H1 (cell line): ENCODE results near the gene TSPAN3. TPM values are rescaled to one million over a fixed set of nuclear protein-coding genes. Genes with fewer than 3 reads are reported as not detected.

Experiments
- CTCF ChIA-PET: fragments of 300-600 bp; sonication (Branson Sonifier 250); formaldehyde crosslinking; loops from one replicate; lab custom pipeline; 2021; ENCODE audit not compliant: partially characterized antibody; lab: Charles Lee
- POLR2A ChIA-PET: fragments of 300-600 bp; sonication (Branson Sonifier 250); formaldehyde crosslinking; loops from one replicate; lab custom pipeline; 2021; ENCODE audit warnings: inconsistent platforms; ENCODE audit not compliant: partially characterized antibody; lab: Charles Lee
- DNase-seq, 2 experiments: peaks; one replicate each; pipeline versions ENCODE4 v3.0.0 to v3.0.0-alpha.2; 2010 to 2022; ENCODE audit warnings: low spot score in 2 of 2, low read depth in 1 of 2, mixed read lengths in 1 of 2
- FAIRE-seq: peaks from 2 replicates; lab custom pipeline; 2011; peaks lifted over from hg19 to GRCh38; lab: Jason Lieb, UNC
- H2AFZ ChIP-seq: 2 replicates; pipeline ENCODE4 v1.8.1; 2012; ENCODE audit warnings: low read length, inconsistent platforms
- H2AK5ac ChIP-seq: 2 replicates; pipeline ENCODE4 v1.6.1; 2013; ENCODE audit warnings: low read depth, low read length
- H2BK120ac ChIP-seq: replicated peaks from 2 replicates; pipeline ENCODE3; 2013; ENCODE audit warnings: low read depth, low read length, inconsistent platforms
- H2BK12ac ChIP-seq: 2 replicates; pipeline ENCODE4 v1.6.1; 2013; ENCODE audit warnings: low read depth, low read length
- H2BK15ac ChIP-seq: 2 replicates; pipeline ENCODE4 v1.6.1; 2013; ENCODE audit warnings: low read length
- H2BK20ac ChIP-seq: 2 replicates; pipeline ENCODE4 v1.6.1; 2013; ENCODE audit warnings: low read length
- H2BK5ac ChIP-seq: 2 replicates; pipeline ENCODE4 v1.6.1; 2013; ENCODE audit warnings: low read depth, low read length
- H3K14ac ChIP-seq: 2 replicates; pipeline ENCODE4 v1.6.1; 2013; ENCODE audit warnings: inconsistent platforms; ENCODE audit not compliant: insufficient read length
- H3K18ac ChIP-seq: 2 replicates; pipeline ENCODE4 v1.6.1; 2013; ENCODE audit warnings: low read length; ENCODE audit errors: extremely low read depth
- H3K23ac ChIP-seq: 2 replicates; pipeline ENCODE4 v1.6.1; 2013; ENCODE audit warnings: inconsistent platforms; ENCODE audit not compliant: insufficient read length
- H3K23me2 ChIP-seq: 2 replicates; pipeline ENCODE4 v1.6.1; 2013; ENCODE audit warnings: low read depth, low read length
- H3K27ac ChIP-seq: 2 replicates; pipeline ENCODE4 v1.6.1; 2011; ENCODE audit warnings: low read depth, low read length, inconsistent platforms
- H3K27me3 ChIP-seq, 4 experiments: replicated peaks in 1 of 4; 1 replicate in 1 of 4; 2 replicates in 3 of 4; pipeline versions ENCODE4 v1.6.1 to v1.8.1; 2011 to 2013; ENCODE audit warnings: low read length in 3 of 4, mild to moderate bottlenecking in 3 of 4, inconsistent platforms in 2 of 4, mixed read lengths in 2 of 4, moderate library complexity in 1 of 4; ENCODE audit not compliant: control insufficient read depth in 3 of 4, insufficient read depth in 3 of 4; ENCODE audit errors: extremely low read depth in 1 of 4
- H3K36me3 ChIP-seq, 4 experiments: 2 replicates each; pipeline versions ENCODE4 v1.6.1 to v1.8.1; 2011 to 2013; ENCODE audit warnings: mild to moderate bottlenecking in 4 of 4, low read length in 3 of 4, moderate library complexity in 2 of 4, control low read depth in 1 of 4, inconsistent platforms in 1 of 4; ENCODE audit not compliant: insufficient read depth in 4 of 4, control insufficient read depth in 2 of 4
- H3K4ac ChIP-seq: replicated peaks from 2 replicates; pipeline ENCODE3; 2013; ENCODE audit warnings: low read length, low read depth, mixed read lengths, inconsistent platforms; ENCODE audit not compliant: insufficient read length
- H3K4me1 ChIP-seq, 4 experiments: replicated peaks in 1 of 4; 1 replicate in 1 of 4; 2 replicates in 3 of 4; pipeline versions ENCODE4 v1.6.1 to v1.8.1; 2011 to 2013; ENCODE audit warnings: low read length in 3 of 4, inconsistent platforms in 2 of 4, mixed read lengths in 1 of 4; ENCODE audit not compliant: insufficient read depth in 4 of 4, control insufficient read depth in 3 of 4
- H3K4me2 ChIP-seq, 2 experiments: 2 replicates each; pipeline versions ENCODE4 v1.6.1 to v1.8.1; 2011 to 2013; ENCODE audit warnings: low read depth in 2 of 2, low read length in 2 of 2, control low read depth in 1 of 2, inconsistent platforms in 1 of 2, mild to moderate bottlenecking in 1 of 2; ENCODE audit not compliant: insufficient read depth in 1 of 2
- H3K4me3 ChIP-seq, 4 experiments: fragments of 200-600, 300-600 bp in 1 of 4; sonication (generic), shearing (Covaris generic), sonication (Bioruptor Twin) in 1 of 4; 2 replicates each; pipeline versions ENCODE4 v1.5.1 to v1.8.1; 2011 to 2016; ENCODE audit warnings: low read length in 4 of 4, low read depth in 3 of 4, control low read depth in 2 of 4, inconsistent platforms in 2 of 4, mild to moderate bottlenecking in 2 of 4, mixed read lengths in 1 of 4, moderate library complexity in 1 of 4; ENCODE audit not compliant: insufficient read depth in 2 of 4; ENCODE audit errors: extremely low read depth in 1 of 4
- H3K56ac ChIP-seq: replicated peaks from 2 replicates; pipeline ENCODE3; 2013; ENCODE audit warnings: low read depth, mild to moderate bottlenecking, mixed read lengths, low read length, inconsistent platforms; ENCODE audit not compliant: insufficient read length
- H3K79me1 ChIP-seq: 2 replicates; pipeline ENCODE4 v1.6.1; 2013; ENCODE audit warnings: low read depth, low read length, control low read depth
- H3K79me2 ChIP-seq, 2 experiments: 2 replicates each; pipeline versions ENCODE4 v1.6.1 to v1.8.1; 2012 to 2013; ENCODE audit warnings: low read length in 2 of 2, mild to moderate bottlenecking in 2 of 2, inconsistent platforms in 1 of 2; ENCODE audit not compliant: insufficient read depth in 2 of 2, control insufficient read depth in 1 of 2
- H3K9ac ChIP-seq, 4 experiments: replicated peaks in 1 of 4; 1 replicate in 1 of 4; 2 replicates in 3 of 4; pipeline versions ENCODE4 v1.6.1 to v1.8.1; 2011 to 2013; ENCODE audit warnings: low read depth in 3 of 4, low read length in 3 of 4, control low read depth in 2 of 4, mild to moderate bottlenecking in 2 of 4, moderate library complexity in 2 of 4, inconsistent platforms in 1 of 4; ENCODE audit errors: extremely low read depth in 1 of 4
- H3K9me3 ChIP-seq, 2 experiments: 2 replicates each; pipeline versions ENCODE4 v1.6.1 to v1.8.1; 2012 to 2013; ENCODE audit warnings: mild to moderate bottlenecking in 2 of 2, moderate library complexity in 2 of 2, control low read depth in 1 of 2, inconsistent platforms in 1 of 2, low read depth in 1 of 2, low read length in 1 of 2, mixed read lengths in 1 of 2; ENCODE audit not compliant: insufficient read depth in 2 of 2
- H4K20me1 ChIP-seq, 2 experiments: replicated peaks in 1 of 2; 2 replicates each; pipeline versions ENCODE3 to v1.8.1; 2011 to 2013; ENCODE audit warnings: inconsistent platforms in 2 of 2, low read length in 2 of 2, mild to moderate bottlenecking in 1 of 2; ENCODE audit not compliant: insufficient read depth in 2 of 2, control insufficient read depth in 1 of 2
- H4K5ac ChIP-seq: 2 replicates; pipeline ENCODE4 v1.6.1; 2013; ENCODE audit warnings: low read length, low read depth, mixed read lengths, inconsistent platforms; ENCODE audit not compliant: insufficient read length
- H4K8ac ChIP-seq: 2 replicates; pipeline ENCODE4 v1.8.0; 2013; ENCODE audit warnings: mild to moderate bottlenecking, moderate library complexity, low read length, inconsistent platforms; ENCODE audit not compliant: insufficient read depth; ENCODE audit errors: extremely low read depth
- H4K91ac ChIP-seq: replicated peaks from 2 replicates; pipeline ENCODE3; 2013; ENCODE audit warnings: low read length, mixed read lengths, inconsistent platforms; ENCODE audit not compliant: insufficient read length
- BCL11A ChIP-seq, 2 experiments: IDR thresholded peaks; one replicate each; pipeline ENCODE4 v1.6.1; 2011; ENCODE audit warnings: low read depth in 2 of 2, low read length in 2 of 2, mild to moderate bottlenecking in 2 of 2
- CEBPB ChIP-seq: IDR thresholded peaks from 2 replicates; pipeline ENCODE4 v1.6.1; 2012; ENCODE audit warnings: low read depth, low read length
- CTBP2 ChIP-seq: IDR thresholded peaks from 2 replicates; pipeline ENCODE4 v1.7.0; 2011; ENCODE audit warnings: borderline replicate concordance, mild to moderate bottlenecking, moderate library complexity, mixed read lengths, low read length; ENCODE audit not compliant: insufficient read depth, insufficient read length
- EGR1 ChIP-seq: IDR thresholded peaks from 2 replicates; pipeline ENCODE4 v1.6.1; 2011; ENCODE audit warnings: low read depth, low read length, borderline replicate concordance
- EP300 ChIP-seq, 2 experiments: IDR thresholded peaks; 1 replicate in 1 of 2; 2 replicates in 1 of 2; pipeline ENCODE4 v1.6.1; 2011 to 2012; ENCODE audit warnings: low read depth in 2 of 2, low read length in 2 of 2, mild to moderate bottlenecking in 2 of 2, borderline replicate concordance in 1 of 2, inconsistent platforms in 1 of 2, moderate library complexity in 1 of 2
- GTF2F1 ChIP-seq: IDR thresholded peaks from 2 replicates; pipeline ENCODE4 v1.6.1; 2012; ENCODE audit warnings: low read depth, low read length, improper control_type of control experiment, borderline replicate concordance
- JUN ChIP-seq: IDR thresholded peaks from 2 replicates; pipeline ENCODE4 v1.6.1; 2011; ENCODE audit warnings: low read depth, mild to moderate bottlenecking, improper control_type of control experiment, low read length
- KDM4A ChIP-seq: IDR thresholded peaks from one replicate; pipeline ENCODE4 v1.7.1; 2012; ENCODE audit warnings: low read depth, mild to moderate bottlenecking, moderate library complexity, low read length, inconsistent platforms; ENCODE audit not compliant: severe bottlenecking
- NRF1 ChIP-seq: IDR thresholded peaks from 2 replicates; pipeline ENCODE4 v1.6.1; 2011; ENCODE audit warnings: mild to moderate bottlenecking, low read depth, low read length, improper control_type of control experiment
- RFX5 ChIP-seq: IDR thresholded peaks from 2 replicates; pipeline ENCODE4 v1.6.1; 2011; ENCODE audit warnings: low read depth, low read length, improper control_type of control experiment, borderline replicate concordance
- RXRA ChIP-seq: IDR thresholded peaks from 2 replicates; pipeline ENCODE4 v1.6.1; 2011; ENCODE audit warnings: low read depth, mild to moderate bottlenecking, low read length, moderate library complexity; ENCODE audit not compliant: insufficient read depth
- SIN3A ChIP-seq, 2 experiments: IDR thresholded peaks in 1 of 2; conservative IDR thresholded peaks in 1 of 2; 2 replicates each; pipeline ENCODE4 v1.6.1; 2011 to 2012; ENCODE audit warnings: low read length in 2 of 2, improper control_type of control experiment in 1 of 2, low read depth in 1 of 2, mild to moderate bottlenecking in 1 of 2
- SIRT6 ChIP-seq: IDR thresholded peaks from one replicate; pipeline ENCODE4 v1.7.1; 2012; ENCODE audit warnings: low read length, inconsistent platforms
- WGBS, 2 experiments: shearing (Covaris generic) in 1 of 2; methylation state at CpG; one replicate each; pipeline versions ENCODE4 v1.1.6 to v1.1.7; 2013 to 2015; ENCODE audit warnings: low lambda C conversion rate in 2 of 2, mixed read lengths in 2 of 2, inconsistent platforms in 1 of 2, low coverage in 1 of 2, missing lambda C conversion rate in 1 of 2; ENCODE audit not compliant: insufficient replicate concordance in 2 of 2, insufficient coverage in 1 of 2, insufficient read length in 1 of 2; ENCODE audit errors: extremely low coverage in 1 of 2, missing lambda C conversion rate in 1 of 2; 5-methylcytosine and 5-hydroxymethylcytosine counted together
- polyA plus RNA-seq, 7 experiments: library from polyadenylated mRNA; depleted of rRNA in 3 of 7; stranded (reverse) in 5 of 7; unstranded in 2 of 7; fragments of >200 nt in 5 of 7; fragments of 200-250 nt in 2 of 7; gene quantifications; 1 replicate in 5 of 7; 2 replicates in 1 of 7; 4 replicates in 1 of 7; pipeline versions ENCODE4 v1.2.1 to v1.2.3, GENCODE V29; 2011 to 2013; ENCODE audit warnings: missing spikeins in 2 of 7, mixed read lengths in 2 of 7
- total RNA-seq: library from RNA; stranded (reverse); fragmentation: NEBNext Ultra II Directional; extraction: Animal tissue kit (Norgen Biotek cat#: 25700); gene quantifications from 2 replicates; pipeline ENCODE4 v1.2.1, GENCODE V29; 2021

The TSPAN3 gene
- total and polyA plus RNA-seq, 2 of the 8 experiments (the other 6 are each of a cell fraction or from before 2014, with no cell fraction given) = 107 to 238 TPM

DNA sequence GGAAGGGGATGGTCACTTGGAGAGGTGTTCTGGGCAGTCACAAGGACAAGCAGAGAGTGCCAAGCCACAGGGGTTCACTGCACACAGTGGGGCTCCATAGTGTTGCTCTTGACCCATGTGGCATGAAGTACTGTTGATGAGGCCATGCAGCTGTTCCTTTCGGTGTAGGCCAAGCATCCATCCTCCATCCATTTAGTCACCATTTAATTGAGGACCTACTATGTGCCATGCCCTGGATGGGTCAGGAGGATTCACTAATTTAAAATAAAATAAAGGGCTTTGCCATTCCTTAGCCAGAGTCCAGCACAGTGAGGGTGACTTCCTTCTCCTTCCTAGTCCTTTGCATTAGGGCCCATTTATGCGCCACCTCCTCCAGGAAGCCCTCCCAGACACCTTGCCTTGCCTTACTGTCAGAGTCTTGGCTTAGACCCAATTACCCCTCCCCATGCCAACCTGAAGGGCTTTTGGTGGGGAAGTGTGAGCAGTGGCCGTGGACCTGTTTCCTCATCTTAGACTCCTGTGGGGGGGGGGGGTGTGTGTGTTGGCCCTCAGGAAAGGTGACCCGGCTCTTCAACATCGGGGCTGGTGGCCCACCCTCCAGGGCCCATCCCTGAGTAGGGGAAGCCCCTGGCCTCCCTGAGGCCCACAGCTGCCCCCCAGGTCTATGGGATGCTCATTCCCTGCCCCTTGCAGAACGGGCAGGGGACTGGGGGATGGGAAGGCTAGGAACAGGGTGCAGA, 50.4 kb downstream of the TSPAN3 start:
- DNase-seq (no peak), FAIRE-seq (no peak)
- H2AFZ ChIP-seq = no peak overlapping the region
- H4K8ac ChIP-seq = no peak overlapping the region
- no peak overlapping the region for H4K5ac ChIP-seq
- H3K27me3 ChIP-seq = no peaks in the 10 kb centered on the region
- no peak overlapping the region for H3K4ac ChIP-seq
- no peaks in the 10 kb centered on the region for H3K36me3 ChIP-seq
- no peak overlapping the region for H3K18ac ChIP-seq
- H3K9me3 ChIP-seq = no peaks in the 10 kb centered on the region
- peaks cover 0 to 9% (median 0%) of the 10 kb centered on the region in 4 experiments; a peak in 3 of 7 replicates for H3K4me1 ChIP-seq
- no peaks in the 10 kb centered on the region for H3K23me2 ChIP-seq
- no peak overlapping the region for H2BK20ac ChIP-seq
- H3K4me2 ChIP-seq = no peak overlapping the region
- no peak overlapping the region for H2BK5ac ChIP-seq
- H3K79me1 ChIP-seq = no peaks in the 10 kb centered on the region
- H3K9ac ChIP-seq = no peak overlapping the region
- H2BK15ac ChIP-seq = no peak overlapping the region
- no peak overlapping the region for H2BK12ac ChIP-seq
- no peak overlapping the region for H2AK5ac ChIP-seq
- CTCF ChIA-PET = interaction anchor here (0.6 to 3.1 kb wide), 4 partner anchors 11 to 418 kb away, joined by 3 to 17 read pairs (median 4); no protein-coding TSS in a partner anchor
- H3K56ac ChIP-seq = no peak overlapping the region
- H3K23ac ChIP-seq = no peak overlapping the region
- 92% methylated on average over 5 of the region's 6 CpGs; no CpG with 5 or more reads in 1 of the 2 experiments for WGBS, 2 experiments
- no peaks in the 10 kb centered on the region for H3K79me2 ChIP-seq
- H4K91ac ChIP-seq = no peak overlapping the region
- no peak overlapping the region for H3K4me3 ChIP-seq
- POLR2A ChIA-PET = no interaction called here
- H3K14ac ChIP-seq = no peak overlapping the region
- H3K27ac ChIP-seq = no peak overlapping the region
- no peak overlapping the region for H2BK120ac ChIP-seq
- H4K20me1 ChIP-seq = no peaks in the 10 kb centered on the region
- TF ChIP-seq KDM4A (no peak), RXRA (no peak), SIN3A (conservative IDR thresholded peaks at IDR 0.05 in 1 of 2, IDR thresholded peaks at IDR 0.05 in 1 of 2; ENCODE audit: low read depth in 1 of 2, low read length in 2 of 2) (no peak), EGR1 (no peak), CTBP2 (no peak), BCL11A (IDR thresholded peaks at IDR 0.05; ENCODE audit: low read depth in 2 of 2, low read length in 2 of 2) (no peak), JUN (no peak), GTF2F1 (no peak), NRF1 (no peak), CEBPB (no peak), SIRT6 (no peak), EP300 (IDR thresholded peaks at IDR 0.05; ENCODE audit: borderline replicate concordance in 1 of 2, low read depth in 2 of 2, low read length in 2 of 2) (no peak), RFX5 (no peak)
